Measurements from ENCODE around the gene AIFM1. TPM values are rescaled to one million over a fixed set of nuclear protein-coding genes. Genes with fewer than 3 reads are reported as not detected.

AIFM1 gene
- total RNA-seq: 10 to 100 TPM; 33.1 to 60.6 TPM
- 10 to 100 TPM; 72.2 to 79.0 TPM for polyA plus RNA-seq

- Histone ChIP-seq H3K9me3 (ENCODE audit: control insufficient read depth in 4 of 4, low read length in 3 of 4) (no peaks in the 10 kb centered on the region), H3K36me3 (ENCODE audit: control insufficient read depth in 4 of 4, insufficient read depth in 3 of 4, low read depth in 1 of 4, low read length in 3 of 4) (no peaks in the 10 kb centered on the region), H3K27ac (ENCODE audit: low read depth in 1 of 2, low read length in 2 of 2) (peak within 1 kb of the TSS; percentile 92 to 95), H3K27me3 (ENCODE audit: control insufficient read depth in 4 of 4, insufficient read depth in 4 of 4, low read length in 3 of 4) (no peaks in the 10 kb centered on the region), H3K4me3 (ENCODE audit: low read depth in 1 of 3, low read length in 3 of 3) (peak within 1 kb of the TSS; percentile 77 to 92 (median 79)), H3K4me1 (ENCODE audit: control insufficient read depth in 4 of 4, insufficient read depth in 4 of 4, low read length in 3 of 4) (peaks cover 3 to 25% (median 16%) of the 10 kb centered on the region in 4 donors), H3K9ac (ENCODE audit: low read depth in 1 of 2, low read length in 2 of 2) (peak within 1 kb of the TSS; percentile 43 to 82)
- WGBS: under 1% methylated on average over 50 of the region's 50 CpGs
- TF ChIP-seq JUND (IDR thresholded peaks at IDR 0.05) (peak in 1 of 2 donors; percentile 21), ZBTB33 (IDR thresholded peaks at IDR 0.05) (no peak), MAX (IDR thresholded peaks at IDR 0.05) (peak; percentile 41), HNF4A (conservative IDR thresholded peaks at IDR 0.05) (no peak), CTCF (IDR thresholded peaks at IDR 0.05; ENCODE audit: low read depth, low read length, missing input control) (no peak), NR2F2 (IDR thresholded peaks at IDR 0.05) (peak; percentile 17), TAF1 (conservative IDR thresholded peaks at IDR 0.05) (peak; percentile 36), RXRA (IDR thresholded peaks at IDR 0.05) (peak; percentile 63 to 74), YY1 (IDR thresholded peaks at IDR 0.05) (peak; percentile 82), HNF4G (IDR thresholded peaks at IDR 0.05) (no peak), EGR1 (IDR thresholded peaks at IDR 0.05; ENCODE audit: low read depth in 2 of 2) (no peak), FOXA2 (IDR thresholded peaks at IDR 0.05) (peak; percentile 11), FOXA1 (IDR thresholded peaks at IDR 0.05) (no peak), RAD21 (IDR thresholded peaks at IDR 0.05) (peak in 1 of 2 donors; percentile 16), GABPA (IDR thresholded peaks at IDR 0.05 in 1 of 2, conservative IDR thresholded peaks at IDR 0.05 in 1 of 2) (peak; percentile 26 to 49), REST (IDR thresholded peaks at IDR 0.05) (peak; percentile 68), ATF3 (IDR thresholded peaks at IDR 0.05) (no peak), SP1 (IDR thresholded peaks at IDR 0.05) (peak; percentile 58)
- peak; percentile 87 for DNase-seq (ENCODE audit: low spot score)
Observed at GRCh38 chrX:130165703-130166502, at the start of gene AIFM1. TSS of gene AIFM1 (minus strand) at chrX:130165841. CDS start at chrX:130165656, 185 bp downstream.

Measured in liver (tissue), 9 donors.